Common myeloid progenitor, CD34-positive (primary cell): Measurements from ENCODE around the gene TMEM170A.

ENCODE experiments used
- CTCF ChIA-PET: fragments of 350-600 bp; sonication (Branson Sonifier 250); formaldehyde crosslinking; loops from one replicate; lab custom pipeline; 2021; ENCODE audit warnings: antibody characterized with exemption; lab: Charles Lee
- POLR2A ChIA-PET: fragments of 350-600 bp; sonication (Branson Sonifier 250); formaldehyde crosslinking; loops from one replicate; lab custom pipeline; 2021; ENCODE audit warnings: antibody characterized with exemption; lab: Charles Lee
- DNase-seq, 3 donors: peaks; one replicate each; pipeline versions ENCODE4 v3.0.0 to v3.0.0-alpha.2; 2013
- H3K27ac ChIP-seq, 2 experiments: 1 replicate in 1 of 2; 2 replicates in 1 of 2; pipeline ENCODE4 v1.7.0; 2013; ENCODE audit warnings: inconsistent platforms in 2 of 2, low read length in 2 of 2, mild to moderate bottlenecking in 2 of 2, low read depth in 1 of 2, moderate library complexity in 1 of 2; ENCODE audit not compliant: severe bottlenecking in 2 of 2, insufficient read depth in 1 of 2, poor library complexity in 1 of 2
- H3K27me3 ChIP-seq, 5 experiments: replicated peaks in 2 of 5; 1 replicate in 3 of 5; 2 replicates in 2 of 5; pipeline versions ENCODE4 v1.6.1 to v1.7.0; 2013; ENCODE audit warnings: low read length in 4 of 5, mild to moderate bottlenecking in 2 of 5, moderate library complexity in 2 of 5, inconsistent platforms in 1 of 5; ENCODE audit not compliant: insufficient read depth in 5 of 5, control insufficient read depth in 4 of 5
- H3K36me3 ChIP-seq, 4 experiments: 1 replicate in 2 of 4; 2 replicates in 2 of 4; pipeline versions ENCODE4 v1.6.1 to v1.7.0; 2013; ENCODE audit warnings: low read length in 3 of 4, control low read depth in 1 of 4, mild to moderate bottlenecking in 1 of 4; ENCODE audit not compliant: control insufficient read depth in 4 of 4, insufficient read depth in 4 of 4
- H3K4me1 ChIP-seq, 4 experiments: 1 replicate in 3 of 4; 2 replicates in 1 of 4; pipeline versions ENCODE4 v1.6.1 to v1.7.1; 2013; ENCODE audit warnings: low read length in 3 of 4, mild to moderate bottlenecking in 3 of 4, control low read depth in 1 of 4, inconsistent platforms in 1 of 4, moderate library complexity in 1 of 4; ENCODE audit not compliant: control insufficient read depth in 4 of 4, insufficient read depth in 4 of 4; ENCODE audit errors: control extremely low read depth in 1 of 4
- H3K4me3 ChIP-seq, 7 experiments: 1 replicate in 4 of 7; 2 replicates in 3 of 7; pipeline versions ENCODE4 v1.5.1 to v1.7.0; 2013; ENCODE audit warnings: mild to moderate bottlenecking in 7 of 7, low read length in 6 of 7, moderate library complexity in 6 of 7, inconsistent platforms in 2 of 7, low read depth in 2 of 7, control low read depth in 1 of 7; ENCODE audit not compliant: insufficient read depth in 4 of 7, control insufficient read depth in 1 of 7; ENCODE audit errors: extremely low read depth in 1 of 7
- H3K9me3 ChIP-seq, 5 experiments: 1 replicate in 4 of 5; 2 replicates in 1 of 5; pipeline versions ENCODE4 v1.6.1 to v1.7.1; 2013; ENCODE audit warnings: low read length in 4 of 5, mild to moderate bottlenecking in 2 of 5, inconsistent platforms in 1 of 5, low read depth in 1 of 5, moderate library complexity in 1 of 5; ENCODE audit not compliant: control insufficient read depth in 4 of 5, insufficient read depth in 2 of 5; ENCODE audit errors: control extremely low read depth in 1 of 5
- WGBS: methylation state at CpG from one replicate; pipeline ENCODE4 v1.1.5; 2013; ENCODE audit not compliant: insufficient coverage; 5-methylcytosine and 5-hydroxymethylcytosine counted together

TMEM170A gene

DNA sequence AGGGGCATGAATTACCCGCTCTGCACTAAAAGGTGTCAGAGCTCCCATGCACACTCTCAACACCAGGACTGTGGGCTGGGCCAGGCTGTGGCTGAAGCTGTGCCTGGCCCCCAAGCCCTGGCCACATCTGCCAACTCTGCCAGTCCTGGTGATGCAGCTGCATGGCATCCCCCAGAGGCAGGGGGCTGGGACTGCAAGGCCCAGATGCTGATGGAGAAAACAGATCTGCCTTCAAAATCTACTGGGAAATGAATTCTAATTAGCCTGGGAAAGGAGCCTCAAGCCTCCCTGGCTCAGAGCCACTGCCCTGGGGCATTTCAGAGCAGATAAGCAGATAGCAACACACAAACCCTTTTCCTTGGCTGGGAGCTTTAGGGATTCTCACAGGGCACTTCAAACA, 27.4 kb upstream of the TMEM170A start:
- ChIA-PET POLR2A (no interaction called here), CTCF (no interaction called here)
- Histone ChIP-seq H3K27ac (no peak overlapping the region), H3K4me3 (no peak overlapping the region), H3K36me3 (no peaks in the 10 kb centered on the region), H3K27me3 (peaks cover 0 to 25% (median 16%) of the 10 kb centered on the region in 5 experiments), H3K4me1 (peaks cover 0 to 14% (median 9%) of the 10 kb centered on the region in 4 experiments), H3K9me3 (no peaks in the 10 kb centered on the region)
- peak; percentile 33 to 45 (median 33) for DNase-seq
- WGBS: 100% methylated on average over 1 of the region's 1 CpG

DNA sequence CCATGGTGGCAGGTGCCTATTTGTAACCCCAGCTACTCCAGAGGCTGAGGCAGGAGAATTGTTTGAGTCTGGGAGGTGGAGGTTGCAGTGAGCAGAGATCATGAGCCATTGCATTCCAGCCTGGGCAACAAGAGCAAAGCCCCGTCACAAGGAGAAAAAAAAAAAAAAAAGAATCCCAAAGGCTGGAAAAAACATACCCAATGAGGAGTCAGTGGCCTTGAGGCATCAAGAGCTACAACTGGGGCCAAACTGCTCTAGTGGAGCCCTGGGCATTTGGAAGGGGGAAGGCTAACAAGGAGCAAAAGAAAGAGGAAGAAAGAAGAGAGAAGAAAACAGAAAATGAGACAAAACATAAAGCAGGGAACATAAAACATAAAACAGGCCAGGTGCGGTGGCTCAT, 23.8 kb upstream of the TMEM170A start:
- no peak overlapping the region for H3K4me3 ChIP-seq
- no peak for DNase-seq
- H3K27ac ChIP-seq: no peak overlapping the region
- no peaks in the 10 kb centered on the region for H3K9me3 ChIP-seq
- no peaks in the 10 kb centered on the region for H3K4me1 ChIP-seq
- POLR2A ChIA-PET: interaction anchor here (0.6 kb wide), 1 partner anchor 66 kb away, joined by 3 read pairs; no protein-coding TSS in a partner anchor
- WGBS: 100% methylated on average over 1 of the region's 2 CpGs
- CTCF ChIA-PET: interaction anchor here (1.2 kb wide), 1 partner anchor 15 kb away, joined by 4 read pairs; no protein-coding TSS in a partner anchor
- H3K27me3 ChIP-seq: peaks cover 0 to 3% (median 0%) of the 10 kb centered on the region in 5 experiments
- no peaks in the 10 kb centered on the region for H3K36me3 ChIP-seq

DNA sequence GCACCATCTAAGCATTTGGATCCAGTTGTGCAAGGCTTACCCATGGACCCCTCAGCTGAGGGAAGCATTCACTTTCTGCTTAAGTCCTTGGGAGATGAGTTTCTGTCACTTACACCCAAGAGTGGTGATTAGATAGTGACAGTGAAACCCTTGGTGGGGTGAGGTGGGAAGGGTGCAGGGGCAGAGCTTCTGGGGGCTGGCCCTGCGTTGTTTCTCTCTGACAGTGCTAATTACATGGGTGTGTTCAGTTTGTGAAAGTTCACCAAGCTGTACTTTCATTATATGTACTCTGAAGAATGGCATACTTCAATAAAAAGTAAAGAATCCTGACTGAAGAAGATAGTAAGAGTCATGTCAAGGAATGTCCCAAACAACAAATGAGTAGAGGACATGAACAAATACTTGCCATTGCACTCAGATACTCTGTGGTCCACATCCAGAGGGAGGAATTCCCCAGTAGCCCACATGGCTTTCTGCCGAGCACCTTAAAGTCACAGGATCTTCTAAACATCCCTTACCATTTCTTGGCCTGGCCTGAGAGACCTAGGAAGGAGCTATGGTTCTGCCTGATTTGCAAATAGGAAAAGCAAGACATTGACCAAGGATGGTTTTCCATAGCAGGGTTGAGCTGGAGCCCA, 22.3 kb upstream of the TMEM170A start:
- Histone ChIP-seq H3K27ac (no peak overlapping the region), H3K4me3 (no peak overlapping the region), H3K9me3 (no peaks in the 10 kb centered on the region), H3K4me1 (no peaks in the 10 kb centered on the region), H3K27me3 (no peaks in the 10 kb centered on the region), H3K36me3 (no peaks in the 10 kb centered on the region)
- CTCF ChIA-PET: interaction anchor here (1.4 kb wide), 1 partner anchor 16 kb away, joined by 4 read pairs; no protein-coding TSS in a partner anchor
- POLR2A ChIA-PET: no interaction called here
- DNase-seq: no peak
- 100% methylated on average over 1 of the region's 2 CpGs for WGBS

DNA sequence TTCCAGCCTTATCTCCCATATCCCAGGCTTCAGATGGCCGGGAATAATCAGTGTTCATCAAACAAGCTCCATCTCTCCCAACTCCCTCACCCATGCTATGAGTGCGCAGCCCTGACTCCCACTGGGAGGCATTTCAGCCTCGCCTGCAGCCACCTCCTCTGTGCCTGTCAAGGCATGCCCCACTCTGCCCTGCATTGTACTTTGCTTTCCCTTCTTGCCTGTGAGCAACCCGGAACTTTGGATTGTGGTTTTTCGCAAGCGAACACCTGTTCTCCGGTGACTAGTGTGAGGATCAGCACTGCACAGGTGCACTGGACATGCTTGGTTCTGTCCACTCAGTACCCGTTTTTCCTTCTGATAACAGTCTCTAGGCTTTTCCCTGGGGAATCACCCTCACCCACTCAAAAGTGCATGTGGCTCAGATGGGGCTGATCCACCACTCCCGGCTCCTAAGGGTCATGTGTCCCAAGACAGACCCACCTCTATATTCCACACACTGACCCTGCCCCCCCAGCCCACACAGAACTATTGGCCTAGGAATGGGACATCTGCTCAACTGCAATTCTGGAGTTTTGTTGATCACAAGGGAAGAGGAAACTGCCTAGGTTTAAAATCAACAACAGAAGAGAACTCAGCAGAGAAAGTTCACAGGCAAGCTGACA, 21.7 kb upstream of the TMEM170A start:
- ChIA-PET POLR2A (no interaction called here), CTCF (interaction anchor here (0.7 kb wide), 1 partner anchor 31 kb away, joined by 3 read pairs; no protein-coding TSS in a partner anchor)
- Histone ChIP-seq H3K4me1 (no peaks in the 10 kb centered on the region), H3K27me3 (no peaks in the 10 kb centered on the region), H3K4me3 (no peak overlapping the region), H3K9me3 (no peaks in the 10 kb centered on the region), H3K27ac (no peak overlapping the region), H3K36me3 (no peaks in the 10 kb centered on the region)
- no peak for DNase-seq
- 98% methylated on average over 8 of the region's 9 CpGs for WGBS

DNA sequence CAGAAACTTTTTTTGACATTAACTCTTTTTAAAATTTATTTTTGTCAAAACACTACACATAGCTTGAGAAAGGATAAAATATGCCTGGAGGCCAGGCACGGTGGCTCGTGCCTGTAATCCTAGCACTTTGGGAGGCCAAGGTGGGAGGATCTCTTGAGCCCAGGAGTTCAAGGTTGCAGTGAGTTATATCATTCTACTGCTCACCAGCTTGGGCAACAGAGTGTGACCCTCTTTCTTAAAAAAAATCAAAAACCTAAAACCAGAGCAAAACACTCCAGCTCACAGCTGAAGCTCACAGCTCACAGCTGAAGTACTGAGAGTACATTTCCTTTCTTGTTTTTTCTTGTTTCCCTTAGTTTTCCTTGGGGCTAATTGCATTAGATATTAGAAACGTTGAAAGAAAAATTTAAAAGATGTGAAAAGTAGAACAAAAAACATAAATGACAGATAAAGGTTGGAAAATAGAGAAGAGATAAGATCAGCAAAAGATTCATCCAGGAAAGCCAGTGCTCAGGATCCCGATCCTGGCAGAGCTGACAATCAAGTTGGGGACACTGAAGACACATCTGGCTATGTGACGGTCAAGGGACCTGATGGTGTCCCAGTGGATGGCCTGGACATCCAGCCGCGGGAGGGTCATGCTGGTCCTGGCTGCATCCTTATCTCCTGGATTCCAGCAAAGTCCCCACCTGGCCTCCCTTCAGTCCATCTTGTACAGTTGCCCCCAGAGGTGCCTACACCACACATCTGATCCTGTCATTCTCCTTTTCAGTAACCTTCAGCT, 20.9 kb upstream of the TMEM170A start:
- no peaks in the 10 kb centered on the region for H3K36me3 ChIP-seq
- no peak overlapping the region for H3K27ac ChIP-seq
- ChIA-PET POLR2A (no interaction called here), CTCF (interaction anchor here (0.7 kb wide), 1 partner anchor 32 kb away, joined by 3 read pairs; no protein-coding TSS in a partner anchor)
- H3K9me3 ChIP-seq: no peaks in the 10 kb centered on the region
- 99% methylated on average over 7 of the region's 7 CpGs for WGBS
- no peak overlapping the region for H3K4me3 ChIP-seq
- no peak for DNase-seq
- no peaks in the 10 kb centered on the region for H3K4me1 ChIP-seq
- no peaks in the 10 kb centered on the region for H3K27me3 ChIP-seq

DNA sequence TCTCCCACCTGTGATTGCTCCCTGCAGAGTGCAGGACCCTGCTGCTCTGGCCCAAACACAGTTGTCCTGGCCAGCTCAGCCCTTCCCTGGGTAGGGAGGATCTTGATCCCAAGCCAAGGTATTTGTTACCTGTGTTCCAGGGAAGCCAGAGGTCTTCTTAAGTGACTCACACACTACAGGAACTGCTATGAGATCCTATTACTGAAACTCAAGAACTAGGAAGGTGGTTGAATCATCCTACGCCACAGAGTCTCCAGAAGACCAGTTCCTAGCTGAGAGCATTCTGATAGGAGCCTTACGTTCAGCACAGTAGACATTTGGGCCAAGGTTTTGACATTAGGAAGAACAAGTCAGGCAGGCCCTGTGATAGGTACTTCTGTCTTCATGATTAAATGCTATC, 18.7 kb upstream of the TMEM170A start:
- Histone ChIP-seq H3K36me3 (no peaks in the 10 kb centered on the region), H3K9me3 (no peaks in the 10 kb centered on the region), H3K27ac (no peak overlapping the region), H3K4me1 (no peaks in the 10 kb centered on the region), H3K27me3 (no peaks in the 10 kb centered on the region), H3K4me3 (no peak overlapping the region)
- POLR2A ChIA-PET: no interaction called here
- 97% methylated on average over 2 of the region's 2 CpGs for WGBS
- CTCF ChIA-PET: interaction anchor here (1.2 kb wide), 1 partner anchor 11 kb away, joined by 5 read pairs; no protein-coding TSS in a partner anchor
- no peak for DNase-seq
